GM21423 (cell line): ENCODE measurements around the gene RAB2B.
"Not testable (repeated sequence)": the region's sequence is repeated elsewhere in the genome, so short reads cannot be mapped to it uniquely, and the experiment has no call there.

Source experiments
- ATAC-seq: cut with Tn5 transposase; IDR thresholded peaks from one replicate; pipeline ENCODE4 v1.9.1; 2021; ENCODE audit warnings: mild to moderate bottlenecking, moderate library complexity; ENCODE audit not compliant: unreplicated experiment

RAB2B gene

DNA sequence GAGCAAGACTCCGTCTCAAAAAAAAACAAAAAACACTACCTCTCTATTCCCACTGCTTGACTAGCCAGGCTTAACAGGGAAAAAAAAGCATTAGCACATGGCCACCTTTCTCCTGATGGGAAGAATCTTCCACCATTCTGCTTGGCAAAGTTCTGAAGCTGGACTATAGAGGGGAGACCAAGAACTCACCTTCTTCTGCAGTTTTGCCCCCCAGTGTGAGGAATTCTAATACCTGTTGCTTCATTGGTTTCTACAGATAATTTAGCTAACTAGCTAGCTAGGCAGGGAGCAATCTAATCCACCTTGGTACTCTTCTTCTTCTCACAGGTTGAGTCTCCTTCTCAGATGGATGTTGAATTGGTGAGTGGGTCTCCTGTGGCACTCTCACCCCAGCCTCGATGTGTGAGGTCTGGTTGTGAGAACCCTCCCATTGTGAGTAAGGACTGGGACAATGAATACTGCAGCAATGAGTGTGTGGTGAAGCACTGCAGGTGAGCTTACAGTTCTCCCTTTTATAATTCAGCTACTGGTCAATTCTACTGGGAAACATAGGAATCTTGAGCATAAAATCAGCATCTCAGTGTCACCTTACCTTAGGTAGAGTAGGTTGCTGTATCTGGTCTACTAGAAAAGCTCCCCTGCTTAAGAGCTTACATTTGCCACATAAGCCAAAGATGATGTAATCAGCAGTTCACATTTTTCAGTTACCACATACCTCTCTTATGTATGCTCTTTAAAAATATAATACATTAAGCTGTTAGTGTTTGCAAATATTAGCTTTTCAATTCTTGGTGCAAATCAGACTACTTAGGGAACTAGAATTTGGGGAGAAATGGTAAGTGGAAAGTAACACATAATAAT lies 18.4 kb upstream of the RAB2B start:
- ATAC-seq = no peak

DNA sequence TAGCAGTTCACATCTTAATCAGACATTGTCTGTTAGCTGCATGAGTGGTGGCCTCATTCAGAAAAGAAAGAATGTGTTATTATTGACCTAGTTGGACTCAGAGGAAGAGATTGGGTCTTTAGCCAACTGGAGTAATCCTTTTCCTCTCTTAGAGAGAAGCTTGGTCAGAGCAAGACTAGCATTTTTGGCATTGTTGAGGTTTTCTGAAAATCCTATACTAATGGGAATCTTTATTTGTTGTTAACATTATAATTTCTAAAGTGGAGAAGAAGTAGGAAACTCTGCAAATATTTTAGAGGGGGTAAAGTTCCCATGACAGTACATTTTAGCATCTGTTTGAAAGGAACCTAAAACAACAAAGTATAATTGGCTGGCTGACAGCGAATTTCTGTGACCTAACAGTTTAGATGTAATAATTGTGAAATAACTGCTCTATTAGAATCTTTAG lies 9.9 kb upstream of the RAB2B start:
- ATAC-seq = no peak

DNA sequence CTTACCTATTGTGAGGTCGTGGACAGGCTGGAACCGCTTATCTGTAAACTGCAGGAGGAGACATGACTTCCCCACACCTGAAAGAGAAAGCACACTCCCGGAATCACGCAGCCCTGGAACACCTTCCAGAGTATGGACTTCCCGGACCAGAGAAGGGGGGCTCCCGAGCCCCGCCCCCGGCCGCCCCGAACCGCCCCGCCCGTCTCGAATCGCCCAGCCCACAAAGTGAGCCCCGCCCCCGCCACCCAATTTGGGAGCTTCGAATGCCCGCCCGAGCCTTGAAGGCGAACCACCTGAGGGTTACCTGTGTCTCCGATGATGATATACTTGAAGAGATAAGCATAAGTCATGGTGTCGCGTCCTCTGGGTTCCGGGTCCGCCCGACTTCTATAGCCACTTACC lies 235 bp downstream of the RAB2B start:
- ATAC-seq = peak; percentile 37

DNA sequence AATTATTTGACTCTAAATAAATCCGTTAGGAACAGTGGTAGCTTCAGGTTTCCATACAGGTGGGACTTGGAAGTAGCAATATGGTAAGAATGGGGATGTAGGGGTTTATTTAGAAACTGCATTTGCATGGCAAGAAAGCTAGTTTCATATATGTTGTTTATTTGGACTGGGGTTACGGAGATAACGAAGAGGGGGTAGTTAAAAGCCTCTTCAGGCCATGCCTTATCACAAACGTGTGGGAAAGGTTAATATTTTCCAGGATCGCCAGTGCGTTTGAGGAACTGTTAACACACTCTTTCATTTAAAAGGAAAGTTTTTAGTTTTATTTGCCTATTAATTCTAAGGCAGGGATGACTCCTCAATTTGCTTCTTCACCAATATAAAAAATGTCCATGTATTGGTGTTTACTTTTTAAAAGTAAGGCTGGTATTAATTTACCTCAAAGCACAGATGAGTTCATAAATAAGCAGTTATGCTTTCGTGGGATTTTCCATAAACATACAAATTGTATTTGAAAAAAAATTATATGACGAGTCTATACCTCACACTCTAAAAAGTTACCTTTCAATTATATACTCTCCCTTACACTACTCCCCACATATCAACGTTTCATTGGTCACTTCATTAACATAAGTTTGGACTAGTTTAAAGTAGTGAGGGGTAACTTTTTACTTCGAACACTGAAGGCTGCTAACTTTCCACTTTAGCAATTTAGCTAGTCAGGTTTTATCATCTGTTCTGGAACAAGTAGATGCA lies 814 bp downstream of the RAB2B start:
- no peak for ATAC-seq

DNA sequence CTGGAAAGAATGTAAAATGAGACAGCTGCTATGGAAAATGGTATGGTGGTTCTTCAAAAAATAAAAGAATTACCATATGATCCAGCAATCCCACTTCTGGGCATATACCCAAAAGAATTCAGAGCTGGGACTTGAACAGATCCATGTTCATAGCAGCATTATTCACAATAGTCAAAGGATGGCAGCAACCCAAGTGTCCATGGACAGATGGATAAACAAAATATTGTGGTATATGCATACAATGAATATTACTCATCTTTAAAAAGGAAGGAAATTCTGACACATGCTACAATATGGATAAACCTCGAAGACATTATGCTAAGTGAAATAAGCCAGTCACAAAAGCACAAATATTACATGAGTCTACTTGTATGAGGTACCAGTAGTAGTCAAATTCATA lies 9.1 kb downstream of the RAB2B start:
- ATAC-seq = no peak

DNA sequence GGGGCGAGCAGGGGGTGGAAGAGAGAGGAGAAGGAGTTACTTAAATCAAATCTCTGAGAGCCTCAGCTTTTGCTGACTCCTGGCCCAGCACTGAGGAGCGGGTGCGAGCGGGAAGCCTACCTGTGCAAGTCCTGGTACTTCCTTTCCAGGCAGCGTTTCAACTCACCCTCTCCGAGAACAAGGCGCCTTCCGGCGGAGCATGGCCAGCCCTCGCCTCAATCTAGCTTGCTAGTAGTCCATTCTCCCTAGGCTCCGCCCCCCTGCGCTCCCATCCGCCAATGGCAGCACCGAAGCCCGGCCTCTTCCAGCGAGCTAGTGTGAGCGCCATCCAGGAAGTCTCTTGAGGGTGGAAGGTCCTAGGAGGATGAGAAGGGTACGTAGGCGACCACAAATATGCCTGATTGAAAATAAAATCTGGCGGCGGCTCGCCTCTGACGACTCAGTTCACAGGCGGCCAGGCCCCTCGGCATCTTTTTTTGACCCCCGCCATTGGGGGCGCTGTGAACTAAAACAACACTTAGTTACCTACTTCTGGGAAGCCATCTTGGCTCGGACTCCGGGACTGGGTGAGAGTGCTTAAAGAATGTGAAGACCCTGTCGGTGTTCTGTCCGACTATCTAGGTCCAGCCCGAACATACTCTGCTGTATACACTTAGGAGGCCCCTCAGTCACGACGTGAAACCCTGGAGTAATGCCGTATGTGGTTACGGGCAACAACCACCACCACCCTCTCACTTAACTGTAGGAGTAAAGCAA lies 20.7 kb downstream of the RAB2B start, which contains the start of gene CHD8:
TSS of gene CHD8 (minus strand) at position 212 of the 756 bp plus-strand sequence. CDS start 24,480 bp downstream, outside the sequence.
- ATAC-seq = peak; percentile 97

DNA sequence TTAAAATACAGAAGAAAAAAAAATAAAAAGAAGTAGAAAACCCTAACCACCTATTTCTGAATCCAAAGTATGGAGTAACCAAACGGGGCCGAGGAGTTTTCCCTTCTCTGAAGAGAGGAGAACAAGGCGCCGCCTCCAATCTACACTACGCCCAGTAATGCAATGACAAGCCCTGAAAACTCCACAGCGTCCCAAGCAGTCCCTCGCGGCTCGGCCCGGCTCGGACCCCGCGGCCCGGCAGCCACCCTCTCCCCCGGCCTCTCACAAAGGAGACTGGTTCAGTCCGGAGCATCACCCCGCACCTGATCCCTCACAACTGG lies 21.2 kb downstream of the RAB2B start:
- peak; percentile 15 for ATAC-seq

DNA sequence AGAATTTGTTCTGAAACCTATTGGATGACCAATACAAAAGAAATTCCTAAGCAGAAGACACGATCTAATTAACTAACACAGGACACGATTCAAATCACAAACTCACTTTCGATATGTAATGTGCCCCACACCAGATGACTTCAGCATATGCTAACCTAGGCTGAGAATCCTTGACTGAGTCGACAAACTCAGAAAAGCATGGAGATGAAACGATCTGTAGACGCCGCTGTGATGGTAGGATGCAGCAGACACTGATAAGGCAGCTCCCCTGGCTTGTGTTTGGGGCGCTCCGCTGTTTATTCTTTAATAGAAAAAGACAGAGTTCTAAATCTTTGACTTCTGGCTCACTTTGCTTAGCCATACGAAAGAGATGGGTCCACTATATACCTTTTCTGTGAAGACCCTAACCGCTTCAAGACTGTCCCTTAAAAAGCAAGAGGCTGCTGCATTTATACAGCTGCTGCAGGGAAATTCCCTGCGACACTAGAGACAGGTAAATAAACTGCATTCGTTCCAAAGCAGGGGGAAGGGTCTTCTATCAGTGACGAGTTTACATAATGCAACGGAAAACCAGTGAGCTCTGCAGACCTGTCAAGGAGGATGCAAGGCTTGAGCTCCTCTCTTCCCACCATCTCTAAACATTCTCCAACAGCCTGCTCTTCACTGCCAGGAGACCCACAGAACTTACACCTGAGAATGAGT lies 21.8 kb downstream of the RAB2B start:
- ATAC-seq = no peak

DNA sequence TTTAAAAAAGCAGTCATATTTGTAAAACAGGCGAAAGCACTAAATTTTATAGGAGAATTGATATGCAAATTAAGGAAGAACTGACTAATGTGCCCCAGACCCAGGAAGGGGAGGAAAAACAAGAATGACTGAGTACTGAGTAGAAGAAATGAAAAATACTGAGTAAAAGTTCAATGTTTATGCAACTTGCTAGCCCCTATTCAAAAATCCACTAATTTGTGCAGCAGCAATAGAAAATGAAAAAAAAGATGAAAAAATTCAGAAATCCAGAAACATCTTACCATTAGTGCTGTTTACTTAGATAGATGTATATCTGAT lies 26.9 kb downstream of the RAB2B start:
- ATAC-seq = no peak

DNA sequence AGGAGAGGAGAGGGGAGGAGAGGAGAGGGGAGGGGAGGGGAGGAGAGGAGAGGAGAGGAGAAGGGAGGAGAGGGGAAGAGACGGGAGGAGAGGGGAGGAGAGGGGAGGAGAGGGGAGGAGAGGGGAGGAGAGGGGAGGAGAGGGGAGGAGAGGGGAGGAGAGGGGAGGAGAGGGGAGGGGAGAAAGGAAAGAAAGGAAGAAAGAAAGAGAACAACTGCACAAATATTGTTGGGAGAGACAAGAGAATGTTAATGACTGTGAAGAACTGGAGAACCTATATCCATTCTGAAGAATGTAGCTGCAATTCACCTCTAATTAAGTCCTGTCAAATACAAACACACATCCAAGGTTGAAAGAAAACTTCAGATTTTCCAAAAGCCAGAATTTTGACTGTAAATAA lies 34.1 kb downstream of the RAB2B start:
- ATAC-seq = not testable (repeated sequence)

DNA sequence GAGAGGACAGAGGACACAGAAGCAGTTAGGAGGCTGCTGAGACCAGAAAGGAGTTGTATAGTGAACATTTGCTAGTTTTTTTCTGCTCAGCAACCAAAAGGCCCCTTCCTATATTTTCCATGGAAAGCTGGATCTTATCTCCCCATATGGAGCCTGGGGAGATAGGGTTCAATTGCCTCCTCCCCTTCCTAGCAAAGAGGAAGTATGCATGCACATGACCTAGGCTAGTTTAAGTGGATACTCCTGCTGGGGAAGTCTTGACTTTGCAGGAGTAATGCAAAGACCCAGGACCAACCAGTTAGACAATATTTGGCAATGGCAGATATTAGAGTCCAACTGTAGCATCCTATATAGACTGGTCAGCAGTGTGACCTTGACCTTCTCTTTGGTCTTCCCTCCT lies 35.9 kb downstream of the RAB2B start:
- ATAC-seq = no peak

DNA sequence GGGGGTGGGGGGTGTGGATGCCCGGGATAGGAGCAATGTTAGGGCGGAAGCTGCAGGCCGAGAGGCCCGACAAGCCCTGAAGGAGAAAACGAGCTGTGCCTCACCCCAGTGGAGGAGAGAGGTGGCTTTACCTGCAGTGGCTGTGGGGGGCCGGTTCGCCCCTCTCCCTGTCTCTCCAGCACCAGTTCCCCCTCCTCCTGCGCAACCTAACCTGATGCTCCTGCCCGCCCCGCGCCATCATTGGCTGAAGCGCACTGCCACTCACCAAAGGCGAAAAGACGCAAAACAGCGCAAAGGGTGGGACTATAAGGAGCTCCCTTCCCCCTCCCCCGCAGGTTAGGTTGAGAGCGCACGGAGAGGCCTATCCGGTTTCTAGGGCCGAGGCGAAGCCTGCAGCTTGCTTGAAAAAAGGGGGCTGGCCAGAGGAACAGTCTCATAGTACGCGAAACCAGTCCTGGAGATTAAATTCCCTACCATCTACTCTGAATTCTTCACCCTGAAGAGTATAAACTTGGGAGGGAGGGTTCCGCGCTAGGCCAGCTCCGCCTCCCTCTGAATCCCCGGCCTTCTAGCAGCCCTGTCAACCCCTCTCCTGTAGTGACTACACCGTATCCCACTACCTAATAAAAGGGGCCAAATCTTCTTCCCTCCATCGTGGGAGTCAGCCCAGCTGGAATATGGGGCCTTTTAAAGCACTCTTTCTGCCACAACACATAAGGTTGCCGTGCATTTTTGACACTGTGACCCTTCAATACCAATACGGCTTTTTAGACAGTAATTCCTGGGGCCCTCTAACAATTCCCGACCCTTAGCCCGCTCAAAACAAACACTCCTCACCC lies 39.5 kb downstream of the RAB2B start:
- peak; percentile 99 for ATAC-seq

DNA sequence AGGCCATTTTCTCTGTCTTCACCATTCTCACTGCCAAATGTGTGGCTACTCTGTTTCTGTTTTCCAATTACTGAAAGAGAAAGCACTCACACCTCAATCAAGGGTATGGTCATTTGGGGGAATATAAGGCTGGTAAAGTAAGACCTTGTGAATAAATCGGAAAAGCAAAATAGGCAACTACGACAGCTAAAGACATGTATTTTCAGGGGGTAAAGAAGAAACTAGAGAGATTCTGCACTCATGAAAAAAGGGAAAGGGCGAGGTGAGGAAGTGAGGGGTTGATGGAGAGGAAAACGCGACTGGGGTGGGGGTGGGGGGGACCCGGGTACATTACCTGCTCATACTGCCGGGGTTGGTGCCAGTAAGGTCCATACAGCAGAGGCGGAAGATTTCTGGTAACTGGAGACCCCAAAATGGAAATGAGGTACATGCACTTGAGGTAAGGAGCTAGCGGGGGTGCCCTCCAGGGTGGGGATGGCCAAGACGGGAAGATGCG lies 40.1 kb downstream of the RAB2B start:
- ATAC-seq = peak; percentile 5

DNA sequence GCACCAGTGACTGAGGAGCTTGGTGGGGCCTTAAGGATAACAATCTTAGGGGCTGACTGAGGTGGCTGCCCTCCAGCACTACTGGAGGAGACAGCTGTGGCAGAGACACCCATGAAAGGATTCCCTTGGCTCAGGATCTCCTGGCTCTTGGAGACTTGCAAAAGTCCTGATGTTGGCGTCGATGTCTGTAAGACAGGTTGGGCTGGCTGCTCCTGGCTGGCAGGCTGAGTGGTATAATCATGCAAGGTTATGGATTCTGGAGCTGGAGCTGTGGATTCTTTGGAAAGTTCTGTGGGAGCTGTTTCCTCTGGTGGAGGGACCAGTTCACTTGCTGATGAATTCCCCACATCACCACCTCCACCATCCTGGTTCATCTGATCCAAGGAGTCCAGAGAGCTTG lies 45.6 kb downstream of the RAB2B start:
- ATAC-seq = no peak

DNA sequence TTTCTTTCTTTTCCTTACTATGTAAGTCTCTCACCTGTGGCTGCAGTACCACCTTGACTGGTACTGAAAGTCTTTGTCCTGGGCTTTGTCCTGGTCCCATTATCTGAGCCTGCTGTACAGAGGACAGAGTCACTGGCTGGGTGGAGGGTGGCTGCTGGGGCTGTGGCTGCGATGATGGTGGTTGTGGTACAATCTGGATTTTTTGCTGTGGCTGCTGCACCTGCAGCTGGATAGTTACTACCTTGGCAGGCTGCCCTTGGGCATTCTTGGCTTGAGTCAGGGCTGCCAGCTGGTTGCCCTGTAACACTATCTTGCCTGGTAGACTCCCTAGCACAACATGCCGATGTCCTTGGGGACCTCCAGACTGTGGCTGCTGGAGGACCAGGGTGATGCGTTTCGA lies 47.8 kb downstream of the RAB2B start:
- ATAC-seq = no peak

DNA sequence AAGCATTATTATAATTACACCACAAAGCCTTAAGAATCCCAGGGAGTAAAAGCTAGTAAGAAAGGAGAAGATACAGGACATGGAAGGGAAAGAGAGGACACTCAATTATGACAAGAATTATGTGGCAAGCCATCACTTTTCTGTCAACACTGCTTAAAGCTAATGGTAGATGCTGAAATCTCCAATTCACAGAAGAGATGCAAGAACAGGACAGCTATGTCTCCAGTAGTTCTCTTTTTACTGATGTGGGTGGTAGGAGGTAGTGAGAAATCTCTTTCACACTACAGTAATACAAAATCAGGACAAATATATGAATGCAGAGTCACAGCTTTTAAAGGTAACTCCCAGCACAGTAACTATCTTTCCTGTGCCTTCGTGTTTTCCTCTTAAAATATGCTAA lies 50.1 kb downstream of the RAB2B start:
- ATAC-seq = no peak

DNA sequence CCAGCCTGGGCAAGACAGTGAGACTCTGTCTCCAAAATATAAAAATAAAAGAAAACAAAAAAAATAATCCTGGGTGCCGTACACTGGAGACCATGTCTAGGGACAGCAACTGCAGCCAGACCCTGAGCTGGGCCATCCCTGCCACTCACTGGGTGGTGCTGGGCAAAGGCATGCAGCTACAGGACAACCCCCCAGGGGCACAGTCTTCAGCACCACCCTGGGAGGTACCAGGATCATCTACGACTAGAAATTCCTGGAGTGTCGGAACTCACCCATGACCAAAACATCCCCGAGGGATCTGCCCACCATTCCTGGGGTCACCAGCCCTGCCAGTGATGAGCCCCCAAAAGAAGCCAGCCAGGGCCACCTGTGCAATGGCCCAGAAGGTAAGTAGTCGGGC lies 57.2 kb downstream of the RAB2B start:
- ATAC-seq = no peak

DNA sequence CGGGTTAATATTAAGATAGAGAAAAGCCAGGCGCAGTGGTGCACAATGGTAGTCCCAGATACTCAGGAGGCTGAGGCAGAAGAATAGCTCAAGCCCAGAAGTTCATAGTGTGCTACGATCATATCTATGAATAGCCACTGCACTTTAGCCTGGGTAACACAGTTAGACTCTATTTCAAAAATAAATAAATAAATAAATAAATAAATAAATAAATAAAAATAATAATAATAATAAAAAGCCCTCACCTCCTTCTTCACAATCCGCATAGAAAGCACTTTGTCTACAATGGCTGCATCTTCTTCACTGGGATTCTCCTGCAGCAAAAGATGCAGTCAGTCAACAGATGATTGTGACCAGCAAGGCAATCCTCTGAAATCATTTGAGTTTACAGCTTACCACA lies 61.4 kb downstream of the RAB2B start:
- ATAC-seq = no peak

DNA sequence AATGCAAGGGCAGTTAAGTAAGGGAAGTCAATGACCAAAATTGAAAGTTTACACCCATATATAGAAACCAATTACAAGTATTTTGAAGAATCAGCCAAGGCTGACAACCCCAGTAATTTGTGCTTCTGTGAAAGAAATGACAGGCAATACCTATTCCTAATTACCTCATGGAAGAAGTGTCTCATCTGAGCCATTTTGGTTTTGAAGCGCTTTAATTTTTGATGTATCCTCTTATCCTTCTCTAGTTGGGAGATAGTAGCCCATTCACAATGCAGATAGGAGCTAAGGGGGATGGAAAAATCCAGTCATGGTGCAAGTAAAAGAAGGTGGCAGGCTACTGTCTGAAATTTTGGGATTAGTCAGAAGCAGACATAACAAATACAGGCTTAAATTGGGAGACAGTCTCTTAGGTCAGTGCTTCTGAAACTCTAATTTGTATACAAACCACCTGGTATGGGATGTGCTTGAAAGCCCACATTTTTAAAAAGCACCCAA lies 62.6 kb downstream of the RAB2B start:
- ATAC-seq = no peak
